Middle frontal gyrus (tissue), 1 donor: ENCODE measurements around the gene TMCC3.
"Not testable (repeated sequence)": the region's sequence is repeated elsewhere in the genome, so short reads cannot be mapped to it uniquely, and the experiment has no call there.

Experiments
- DNase-seq: peaks from one replicate; pipeline ENCODE4 v3.0.0-alpha.2; 2015; ENCODE audit warnings: low spot score; ENCODE audit errors: extremely low spot score

TMCC3 gene

GRCh38 chr12:94603434-94604365, 46.7 kb downstream of the TMCC3 start:
- DNase-seq = no peak

GRCh38 chr12:94602024-94602423, 48.3 kb downstream of the TMCC3 start:
- DNase-seq = no peak

DNA sequence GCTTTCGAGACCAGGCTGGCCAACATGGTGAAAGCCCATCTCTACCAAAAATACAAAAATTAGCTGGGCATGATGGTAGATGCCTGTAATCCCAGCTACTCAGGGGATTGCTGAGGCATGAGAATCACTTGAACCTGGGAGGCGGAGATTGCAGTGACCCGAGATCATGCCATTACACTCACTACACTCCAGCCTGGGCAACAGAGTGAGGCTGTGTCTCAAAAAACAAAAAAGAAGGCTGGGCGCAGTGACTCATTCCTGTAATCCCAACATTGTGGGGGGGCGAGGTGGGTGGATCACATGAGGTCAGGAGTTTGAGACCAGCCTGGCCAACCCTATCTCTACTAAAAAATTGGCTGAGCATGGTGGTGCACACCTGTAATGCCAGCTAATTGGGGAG, 49.0 kb downstream of the TMCC3 start:
- DNase-seq = not testable (repeated sequence)

DNA sequence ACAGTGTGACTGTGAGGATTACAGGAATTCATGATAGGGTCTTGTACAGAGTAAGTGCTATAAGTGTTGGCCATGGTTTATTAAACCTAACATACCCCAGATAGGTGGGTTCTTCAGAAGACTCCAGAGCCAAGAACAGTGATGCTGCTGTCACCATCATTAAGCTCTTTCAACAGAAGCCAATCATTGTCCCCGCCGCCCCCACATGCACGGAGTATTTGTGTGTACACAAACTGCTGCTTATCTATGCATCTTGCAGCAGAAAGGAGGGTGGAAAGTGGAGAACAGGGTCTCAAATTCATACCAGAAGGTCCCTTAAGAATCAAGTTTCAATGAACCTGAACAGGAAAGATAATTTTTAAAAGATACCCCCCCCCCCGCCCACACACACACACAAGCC, 51.2 kb downstream of the TMCC3 start:
- DNase-seq = no peak

DNA sequence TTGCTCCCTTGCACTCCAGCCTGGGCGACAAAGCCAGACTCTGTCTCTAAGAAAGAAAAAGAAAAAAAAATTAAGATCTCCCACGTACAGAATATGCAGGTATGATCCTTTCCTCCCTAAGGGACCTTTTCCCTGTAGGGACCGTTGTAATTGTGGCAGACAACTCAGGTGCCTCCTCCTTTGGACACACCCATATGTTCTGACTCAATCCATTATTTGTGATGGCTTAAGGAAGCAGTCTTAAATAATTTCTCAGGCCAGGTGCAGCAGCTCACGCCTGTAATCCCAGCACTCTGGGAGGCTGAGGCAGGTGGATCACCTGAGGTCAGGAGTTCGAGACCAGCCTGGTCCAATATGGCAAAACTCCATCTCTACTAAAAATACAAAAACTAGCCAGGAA, 53.1 kb downstream of the TMCC3 start:
- no peak for DNase-seq

GRCh38 chr12:94596596-94596995, 53.8 kb downstream of the TMCC3 start:
- DNase-seq = no peak

DNA sequence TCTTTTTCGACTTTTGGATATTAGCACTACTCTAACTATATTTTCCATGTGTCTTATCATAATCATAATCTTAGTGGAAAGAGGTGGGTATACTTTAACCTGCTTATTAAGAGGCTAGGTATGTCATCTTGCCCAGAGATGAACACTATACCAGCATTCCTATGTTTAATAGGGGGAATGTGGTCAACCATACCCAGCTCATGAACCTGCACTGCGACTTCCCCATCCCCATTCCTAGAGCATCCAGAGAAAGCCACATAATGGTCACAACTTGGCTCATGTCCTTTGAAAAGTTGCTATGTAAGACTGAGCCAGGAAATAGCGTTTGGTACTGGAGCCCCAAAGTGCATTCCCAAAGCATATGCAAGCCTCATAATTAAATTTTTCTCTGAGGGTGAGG, 55.2 kb downstream of the TMCC3 start:
- no peak for DNase-seq

- DNase-seq = no peak
These were observed 55.9 kb downstream of the TMCC3 start for GRCh38 chr12:94594443-94594825.

GRCh38 chr12:94593822-94594442, 56.4 kb downstream of the TMCC3 start:
- DNase-seq = no peak

DNA sequence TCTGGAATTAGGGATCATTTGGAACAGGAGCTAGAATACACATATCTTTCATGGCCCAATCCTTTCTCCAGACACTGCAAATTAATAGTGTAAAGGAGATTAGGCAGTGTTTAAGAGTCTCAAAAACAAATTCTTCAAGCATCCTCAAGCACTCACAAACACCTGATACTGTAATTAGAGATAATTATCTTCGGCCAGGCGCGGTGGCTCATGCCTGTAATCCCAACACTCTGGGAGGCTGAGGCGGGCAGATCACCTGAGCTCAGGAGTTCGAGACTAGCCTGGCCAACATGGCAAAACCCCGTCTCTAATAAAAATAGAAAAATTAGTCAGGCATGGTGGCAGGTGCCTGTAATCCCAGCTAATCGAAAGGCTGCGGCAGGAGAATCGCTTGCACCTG, 57.6 kb downstream of the TMCC3 start:
- not testable (repeated sequence) for DNase-seq

DNA sequence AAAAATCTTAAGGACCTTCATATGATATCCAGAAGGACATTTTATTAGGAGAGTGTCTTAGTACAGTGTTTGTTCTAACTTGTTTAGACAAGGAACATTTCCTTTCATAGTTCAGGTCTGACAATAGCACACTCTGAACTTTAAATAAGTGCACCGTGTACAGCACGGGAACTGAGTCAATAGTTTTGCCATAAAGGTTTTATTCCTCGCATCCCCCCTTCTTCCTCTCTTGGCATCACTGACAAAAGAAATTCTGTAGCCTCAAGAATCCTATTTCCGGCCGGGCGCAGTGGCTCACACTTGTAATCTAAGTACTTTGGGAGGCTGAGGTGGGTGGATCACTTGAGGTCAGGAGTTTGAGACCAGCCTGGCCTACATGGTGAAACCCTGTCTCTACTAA, 58.3 kb downstream of the TMCC3 start:
- DNase-seq = no peak

DNA sequence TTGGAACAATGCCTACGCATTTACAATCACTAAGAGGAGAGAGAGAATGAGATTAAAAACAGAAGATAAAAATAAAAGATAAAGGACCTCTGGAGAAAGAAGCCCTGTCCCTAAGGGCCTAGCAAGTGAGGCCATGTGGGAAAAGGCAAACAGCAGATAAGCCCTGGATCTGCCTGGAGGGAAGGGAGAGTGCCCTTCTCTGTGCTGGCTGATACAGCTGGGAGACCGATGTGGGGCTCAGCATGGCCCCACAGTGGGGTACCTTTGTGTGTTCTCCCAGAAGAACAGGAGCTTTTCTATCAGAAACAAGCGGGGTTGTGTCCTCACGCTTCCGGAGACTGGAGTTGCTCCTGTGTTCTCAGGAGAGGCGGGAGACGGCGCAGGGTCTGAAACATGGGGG, 59.9 kb downstream of the TMCC3 start:
- DNase-seq = no peak

GRCh38 chr12:94589591-94590001, 60.8 kb downstream of the TMCC3 start:
- no peak for DNase-seq

- DNase-seq = no peak
These were observed 62.0 kb downstream of the TMCC3 start for GRCh38 chr12:94588346-94588745.

DNA sequence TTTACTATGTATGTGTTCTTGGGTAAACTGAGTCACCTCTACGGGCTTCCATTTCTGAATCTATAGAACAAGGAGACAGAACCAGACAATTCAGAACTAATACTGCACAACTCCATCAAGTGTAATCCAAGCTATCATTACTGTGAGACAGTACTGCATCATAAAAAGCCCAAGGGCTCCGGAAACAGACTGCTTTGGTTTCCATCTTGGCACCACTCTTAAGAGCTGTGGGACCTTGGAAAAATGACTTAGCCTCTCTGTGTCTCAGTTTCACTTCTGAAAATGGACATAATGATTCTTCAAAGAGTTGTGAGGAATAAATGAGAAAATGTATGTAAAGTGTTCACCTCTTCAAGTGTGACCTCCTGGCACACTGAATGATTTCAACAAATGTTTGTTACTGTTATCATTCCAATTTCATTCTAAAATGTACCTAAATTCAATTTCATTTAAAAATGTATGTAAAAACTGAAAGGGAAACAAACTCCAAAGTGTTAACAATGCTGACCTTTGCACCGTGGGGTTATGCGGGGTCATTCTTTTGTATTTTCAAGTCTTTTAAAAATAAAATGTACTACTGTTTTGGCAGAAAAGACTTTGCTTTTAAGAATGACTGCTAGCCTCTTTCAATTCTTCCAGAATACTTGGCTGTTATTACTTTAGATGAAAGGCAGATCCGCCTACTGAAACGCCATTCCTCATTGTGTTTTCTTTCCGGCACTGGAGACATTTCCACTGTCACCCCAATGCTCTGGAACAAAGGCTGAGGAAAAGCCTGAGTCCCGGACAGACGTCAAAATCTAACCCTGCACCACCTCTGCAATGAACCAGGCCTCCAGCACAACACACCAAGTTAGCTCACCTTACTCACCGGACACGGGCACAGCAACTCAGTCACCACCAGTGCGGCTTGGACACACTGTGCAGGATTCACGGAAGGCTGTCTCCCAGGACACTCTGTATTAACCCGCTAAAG, 62.8 kb downstream of the TMCC3 start:
- DNase-seq = no peak

DNA sequence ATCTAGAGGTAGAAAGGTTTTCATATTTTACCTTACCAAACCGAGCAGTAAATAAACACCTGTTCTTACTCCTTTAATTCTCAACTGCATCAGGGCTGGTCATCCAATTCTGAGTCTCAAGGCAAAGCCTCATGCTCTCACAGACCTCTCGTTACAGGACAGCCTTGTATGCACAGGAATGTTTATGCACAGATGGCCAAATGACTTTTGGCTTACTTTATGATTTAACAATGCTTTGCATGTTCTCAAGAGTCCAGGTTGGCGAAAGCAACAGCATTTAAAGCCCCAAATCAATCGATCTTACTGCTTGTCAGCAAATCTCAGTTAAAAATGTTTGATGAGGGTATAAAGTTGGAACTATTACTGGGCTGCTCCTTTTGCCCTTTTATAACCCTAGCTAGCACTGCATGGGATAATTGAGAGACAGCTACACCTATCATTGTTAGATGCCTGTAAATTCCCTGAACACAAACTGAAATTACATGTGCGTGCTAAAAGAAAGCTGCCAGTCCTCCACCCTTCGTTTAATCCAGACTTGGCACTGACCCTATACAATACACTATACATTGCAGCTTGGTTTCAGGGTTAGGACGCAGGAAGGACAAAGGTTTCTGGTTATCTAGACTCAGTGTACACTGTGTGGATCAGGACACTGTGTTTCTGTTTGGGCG, 63.6 kb downstream of the TMCC3 start:
- DNase-seq = no peak

DNA sequence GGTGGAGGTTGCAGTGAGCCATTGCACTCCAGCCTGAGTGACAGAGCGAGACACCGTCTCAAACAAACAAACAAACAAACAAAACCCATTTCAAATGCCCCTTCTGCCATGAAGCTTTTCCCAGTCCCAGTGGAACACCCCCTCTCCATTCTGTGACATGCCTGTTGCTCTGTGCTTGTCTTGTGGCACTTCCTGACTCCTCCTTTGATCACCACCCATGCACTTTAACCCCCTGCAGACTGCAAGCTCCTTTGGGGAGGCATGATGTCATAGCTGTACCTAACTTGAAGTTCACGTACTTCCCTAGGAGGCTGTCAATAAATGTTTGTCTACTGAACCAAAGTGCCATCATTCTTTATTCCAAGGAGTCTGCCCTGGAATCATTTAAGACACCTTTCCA, 64.7 kb downstream of the TMCC3 start:
- DNase-seq = no peak

- no peak for DNase-seq
These were observed 66.0 kb downstream of the TMCC3 start for GRCh38 chr12:94584377-94584776.

DNA sequence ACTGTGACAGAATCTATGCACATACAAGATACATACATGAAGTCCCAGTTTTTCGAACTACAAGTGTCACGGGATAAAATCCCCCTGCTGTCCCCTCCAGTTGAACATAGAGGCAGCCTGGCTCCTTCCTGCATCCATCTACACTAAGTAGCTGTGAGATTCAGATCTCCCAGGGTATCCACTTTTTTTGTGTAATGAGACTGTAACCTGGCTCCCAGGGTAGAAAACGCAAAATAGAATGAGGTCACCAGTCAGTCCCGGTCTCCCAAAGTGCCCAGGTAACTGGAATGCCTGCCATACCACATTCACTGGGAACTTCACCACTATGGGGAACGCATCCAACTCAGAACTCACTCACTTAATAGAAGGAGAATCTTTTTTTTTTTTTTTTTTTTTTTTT, 67.8 kb downstream of the TMCC3 start:
- no peak for DNase-seq

- DNase-seq = no peak
These were observed 74.5 kb downstream of the TMCC3 start for GRCh38 chr12:94575645-94576403.
